HL-60/S4 treated with retinoic acid at 250 ng/mL for 4 days and 3 days (cell line): Measurements from ENCODE around the gene DCK.
"Not testable (repeated sequence)": the region's sequence is repeated elsewhere in the genome, so short reads cannot be mapped to it uniquely, and the experiment has no call there.

Experiments
- in situ Hi-C: fragments of 300-500 bp; cut with MboI; formaldehyde crosslinking; loops from 2 replicates; pipeline ENCODE4 v1.7.0; 2022; ENCODE audit warnings: low sequenced_read_pairs

Gene DCK

GRCh38 chr4:70999639-71000038, 6.2 kb downstream of the DCK start:
- in situ Hi-C loops: not testable (repeated sequence)

- in situ Hi-C loops: not testable (repeated sequence)
These were observed 7.9 kb downstream of the DCK start for GRCh38 chr4:71001363-71001762.

- in situ Hi-C loops: no loop called here
These were observed 10.9 kb downstream of the DCK start for GRCh38 chr4:71004281-71004851.

- in situ Hi-C loops: not testable (repeated sequence)
These were observed 11.6 kb downstream of the DCK start for GRCh38 chr4:71005025-71005424.

- in situ Hi-C loops: no loop called here
These were observed 12.9 kb downstream of the DCK start for GRCh38 chr4:71006203-71006907.

GRCh38 chr4:71008196-71008595, 14.7 kb downstream of the DCK start:
- in situ Hi-C loops: no loop called here

- in situ Hi-C loops: no loop called here
These were observed 15.6 kb downstream of the DCK start for GRCh38 chr4:71009086-71009485.

- in situ Hi-C loops: no loop called here
These were observed 16.6 kb downstream of the DCK start for GRCh38 chr4:71009890-71010588.

- in situ Hi-C loops: no loop called here
These were observed 18.0 kb downstream of the DCK start for GRCh38 chr4:71011451-71011850.

GRCh38 chr4:71017391-71017790, 23.9 kb downstream of the DCK start:
- in situ Hi-C loops: not testable (repeated sequence)

GRCh38 chr4:71020611-71021010, 27.2 kb downstream of the DCK start:
- in situ Hi-C loops: no loop called here

GRCh38 chr4:71025654-71026053, 32.2 kb downstream of the DCK start:
- in situ Hi-C loops: no loop called here

GRCh38 chr4:71026086-71026485, 32.6 kb downstream of the DCK start:
- in situ Hi-C loops: no loop called here

- in situ Hi-C loops: no loop called here
These were observed 34.2 kb downstream of the DCK start for GRCh38 chr4:71027611-71028010.

GRCh38 chr4:71029504-71029903, 36.1 kb downstream of the DCK start:
- in situ Hi-C loops: no loop called here

- in situ Hi-C loops: not testable (repeated sequence)
These were observed 38.7 kb downstream of the DCK start for GRCh38 chr4:71032106-71032505.

GRCh38 chr4:71045256-71045655, 51.8 kb downstream of the DCK start:
- in situ Hi-C loops: no loop called here

GRCh38 chr4:71049395-71049794, 55.9 kb downstream of the DCK start:
- in situ Hi-C loops: no loop called here

- in situ Hi-C loops: no loop called here
These were observed 57.4 kb downstream of the DCK start for GRCh38 chr4:71050809-71051208.

- in situ Hi-C loops: no loop called here
These were observed 58.6 kb downstream of the DCK start for GRCh38 chr4:71052034-71052433.

GRCh38 chr4:71052716-71053115, 59.3 kb downstream of the DCK start:
- in situ Hi-C loops: no loop called here

GRCh38 chr4:71053613-71054012, 60.2 kb downstream of the DCK start:
- in situ Hi-C loops: not testable (repeated sequence)
